Duodenal mucosa (tissue), 2 donors: Measurements from ENCODE around the gene CEP128.
A peak's percentile ranks its signal among the peaks of the same experiment; 100 is the strongest.

Experiments used
- H3K27ac ChIP-seq: one replicate; pipeline ENCODE4 v1.7.0; 2013; ENCODE audit warnings: low read depth, low read length
- H3K27me3 ChIP-seq, 2 donors: one replicate each; pipeline ENCODE4 v1.7.0; 2013; ENCODE audit warnings: low read length in 2 of 2, control low read depth in 1 of 2; ENCODE audit not compliant: insufficient read depth in 2 of 2, control insufficient read depth in 1 of 2
- H3K36me3 ChIP-seq, 2 donors: one replicate each; pipeline ENCODE4 v1.7.0; 2013; ENCODE audit warnings: low read length in 2 of 2, control low read depth in 1 of 2; ENCODE audit not compliant: insufficient read depth in 2 of 2, control insufficient read depth in 1 of 2
- H3K4me1 ChIP-seq, 2 donors: one replicate each; pipeline ENCODE4 v1.7.0; 2013; ENCODE audit warnings: low read length in 2 of 2, control low read depth in 1 of 2; ENCODE audit not compliant: insufficient read depth in 2 of 2, control insufficient read depth in 1 of 2
- H3K4me3 ChIP-seq, 2 donors: one replicate each; pipeline ENCODE4 v1.7.0; 2013; ENCODE audit warnings: low read length in 2 of 2, low read depth in 1 of 2
- H3K9ac ChIP-seq, 2 donors: one replicate each; pipeline ENCODE4 v1.7.0; 2013; ENCODE audit warnings: low read length in 2 of 2, low read depth in 1 of 2
- H3K9me3 ChIP-seq, 2 donors: one replicate each; pipeline ENCODE4 v1.7.0; 2013; ENCODE audit warnings: low read length in 2 of 2, control low read depth in 1 of 2; ENCODE audit not compliant: control insufficient read depth in 1 of 2

CEP128 gene

GRCh38 chr14:80977221-80977620 lies 35.7 kb upstream of the CEP128 start:
- Histone ChIP-seq H3K4me1 (no peaks in the 10 kb centered on the region), H3K9me3 (no peaks in the 10 kb centered on the region), H3K27me3 (peaks cover 0 to 2% of the 10 kb centered on the region in 2 donors), H3K27ac (no peak overlapping the region), H3K4me3 (no peak overlapping the region), H3K9ac (no peak overlapping the region), H3K36me3 (no peaks in the 10 kb centered on the region)

GRCh38 chr14:80974679-80975078 lies 33.1 kb upstream of the CEP128 start:
- H3K27ac ChIP-seq = no peak overlapping the region
- H3K36me3 ChIP-seq = no peaks in the 10 kb centered on the region
- H3K9me3 ChIP-seq = no peaks in the 10 kb centered on the region
- H3K4me3 ChIP-seq = no peak overlapping the region
- H3K27me3 ChIP-seq = peaks cover 0 to 2% of the 10 kb centered on the region in 2 donors
- H3K4me1 ChIP-seq = no peaks in the 10 kb centered on the region
- H3K9ac ChIP-seq = no peak overlapping the region

GRCh38 chr14:80973931-80974641 lies 32.5 kb upstream of the CEP128 start:
- no peaks in the 10 kb centered on the region for H3K4me1 ChIP-seq
- no peak overlapping the region for H3K4me3 ChIP-seq
- no peaks in the 10 kb centered on the region for H3K36me3 ChIP-seq
- no peak overlapping the region for H3K9ac ChIP-seq
- H3K27me3 ChIP-seq = peaks cover 0 to 2% of the 10 kb centered on the region in 2 donors
- H3K9me3 ChIP-seq = no peaks in the 10 kb centered on the region
- no peak overlapping the region for H3K27ac ChIP-seq

- no peaks in the 10 kb centered on the region for H3K36me3 ChIP-seq
- H3K4me3 ChIP-seq = no peak overlapping the region
- no peaks in the 10 kb centered on the region for H3K4me1 ChIP-seq
- H3K27ac ChIP-seq = no peak overlapping the region
- H3K9ac ChIP-seq = no peak overlapping the region
- no peaks in the 10 kb centered on the region for H3K27me3 ChIP-seq
- no peaks in the 10 kb centered on the region for H3K9me3 ChIP-seq
Observed at GRCh38 chr14:80965037-80965436, 23.5 kb upstream of the CEP128 start.

- H3K36me3 ChIP-seq = no peaks in the 10 kb centered on the region
- H3K9ac ChIP-seq = no peak overlapping the region
- peaks cover 9 to 13% of the 10 kb centered on the region in 2 donors for H3K27me3 ChIP-seq
- peak overlapping the region in 1 of 2 donors; percentile 30 for H3K4me3 ChIP-seq
- peaks cover 4 to 11% of the 10 kb centered on the region in 2 donors for H3K4me1 ChIP-seq
- no peak overlapping the region for H3K27ac ChIP-seq
- no peaks in the 10 kb centered on the region for H3K9me3 ChIP-seq
Observed at GRCh38 chr14:80959496-80959895, 18.0 kb upstream of the CEP128 start.

GRCh38 chr14:80958939-80959338 lies 17.4 kb upstream of the CEP128 start:
- peaks cover 9 to 13% of the 10 kb centered on the region in 2 donors for H3K27me3 ChIP-seq
- H3K36me3 ChIP-seq = no peaks in the 10 kb centered on the region
- H3K27ac ChIP-seq = no peak overlapping the region
- peaks cover 4 to 11% of the 10 kb centered on the region in 2 donors for H3K4me1 ChIP-seq
- peak overlapping the region in 1 of 2 donors; percentile 13 for H3K4me3 ChIP-seq
- no peaks in the 10 kb centered on the region for H3K9me3 ChIP-seq
- H3K9ac ChIP-seq = no peak overlapping the region

DNA sequence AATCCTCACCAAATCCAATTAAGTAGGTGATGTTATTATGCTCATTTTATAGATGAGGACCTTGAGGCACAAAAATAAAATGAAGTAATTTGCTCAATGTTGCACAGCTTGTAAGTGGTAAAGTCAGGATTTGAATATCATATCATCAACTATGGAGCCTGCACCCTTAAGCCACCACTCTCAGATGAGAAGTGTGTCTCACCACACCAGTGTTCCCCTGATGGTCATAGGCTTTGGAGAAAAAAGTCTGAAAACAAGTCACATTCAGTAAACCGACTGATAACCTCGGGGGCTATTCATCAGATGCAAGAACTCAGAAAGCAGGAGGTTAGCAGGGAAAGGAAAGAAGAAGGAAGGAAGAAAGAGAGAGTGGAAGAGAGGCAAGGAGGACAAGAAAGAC lies 16.7 kb upstream of the CEP128 start:
- Histone ChIP-seq H3K9me3 (no peaks in the 10 kb centered on the region), H3K4me3 (no peak overlapping the region), H3K36me3 (no peaks in the 10 kb centered on the region), H3K27me3 (peaks cover 9 to 13% of the 10 kb centered on the region in 2 donors), H3K9ac (no peak overlapping the region), H3K27ac (no peak overlapping the region), H3K4me1 (peaks cover 4 to 11% of the 10 kb centered on the region in 2 donors)

DNA sequence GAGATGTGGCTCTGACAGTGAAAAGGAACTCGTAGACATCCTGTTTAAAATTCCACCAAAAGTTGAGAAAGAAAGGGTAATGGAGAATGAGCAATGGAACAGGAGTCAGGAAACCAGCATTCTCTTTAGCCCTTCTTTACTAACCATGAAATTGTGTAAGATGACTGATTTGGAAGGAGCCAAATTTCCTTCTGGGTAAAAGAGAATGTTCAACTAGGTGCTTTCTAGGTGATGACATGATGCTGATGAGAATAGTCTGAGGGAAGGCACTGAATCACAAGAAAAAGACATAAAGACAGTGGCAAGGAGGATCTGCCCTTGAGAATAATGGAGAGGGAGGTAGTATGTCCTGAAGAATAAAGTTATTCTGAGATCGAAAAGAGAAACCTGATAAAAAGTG lies 16.1 kb upstream of the CEP128 start:
- Histone ChIP-seq H3K4me1 (peaks cover 4 to 11% of the 10 kb centered on the region in 2 donors), H3K4me3 (no peak overlapping the region), H3K36me3 (no peaks in the 10 kb centered on the region), H3K27ac (no peak overlapping the region), H3K27me3 (peaks cover 9 to 13% of the 10 kb centered on the region in 2 donors), H3K9ac (no peak overlapping the region), H3K9me3 (no peaks in the 10 kb centered on the region)

DNA sequence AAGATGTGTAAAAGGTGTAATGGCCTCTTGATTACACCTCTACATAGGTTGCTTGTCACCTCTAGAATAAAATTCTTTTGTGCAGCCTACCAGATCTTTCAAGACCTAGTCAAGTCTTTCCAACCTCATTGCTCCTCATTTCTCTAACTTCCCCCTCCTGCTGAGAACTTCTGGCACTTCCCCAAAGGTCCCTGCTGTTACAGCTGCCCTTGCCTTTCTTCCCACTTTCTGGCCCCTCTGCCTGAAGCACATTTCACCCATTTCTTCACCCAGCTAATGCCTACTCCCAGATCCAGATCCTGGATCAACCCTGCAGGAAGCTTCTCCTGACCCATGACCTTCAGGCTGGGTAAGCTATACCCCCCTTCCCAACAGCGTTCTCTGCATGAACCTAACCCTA lies 15.4 kb upstream of the CEP128 start:
- H3K9me3 ChIP-seq = no peaks in the 10 kb centered on the region
- no peak overlapping the region for H3K9ac ChIP-seq
- no peak overlapping the region for H3K27ac ChIP-seq
- H3K36me3 ChIP-seq = no peaks in the 10 kb centered on the region
- peaks cover 9 to 13% of the 10 kb centered on the region in 2 donors for H3K27me3 ChIP-seq
- peaks cover 4 to 11% of the 10 kb centered on the region in 2 donors for H3K4me1 ChIP-seq
- H3K4me3 ChIP-seq = no peak overlapping the region

DNA sequence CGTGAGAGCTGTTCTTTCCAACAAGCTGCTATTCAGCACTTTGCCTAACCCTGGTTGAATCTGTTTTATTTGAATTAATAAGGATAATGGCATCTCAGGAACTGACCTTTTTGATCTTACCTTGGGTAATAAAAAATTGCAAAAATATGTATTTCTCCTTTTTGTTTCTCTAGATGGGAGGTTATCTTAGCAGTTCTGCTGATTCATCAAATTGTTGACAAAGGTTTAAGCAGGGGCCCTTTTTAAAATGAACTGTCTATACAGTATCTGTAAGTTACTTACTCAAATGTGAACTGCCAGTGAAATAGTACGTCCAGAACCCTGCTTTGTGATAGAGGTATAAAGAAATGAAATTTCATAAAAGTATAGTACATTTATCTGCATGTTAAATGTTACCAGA lies 14.6 kb upstream of the CEP128 start:
- no peak overlapping the region for H3K27ac ChIP-seq
- H3K4me1 ChIP-seq = peaks cover 4 to 11% of the 10 kb centered on the region in 2 donors
- H3K9ac ChIP-seq = no peak overlapping the region
- H3K27me3 ChIP-seq = peaks cover 9 to 13% of the 10 kb centered on the region in 2 donors
- H3K9me3 ChIP-seq = no peaks in the 10 kb centered on the region
- H3K36me3 ChIP-seq = no peaks in the 10 kb centered on the region
- no peak overlapping the region for H3K4me3 ChIP-seq
